B cell (primary cell): ENCODE results near the gene KIF3C. TPM values are rescaled to one million over a fixed set of nuclear protein-coding genes. Genes with fewer than 3 reads are reported as not detected.
"Not testable (repeated sequence)": the region's sequence is repeated elsewhere in the genome, so short reads cannot be mapped to it uniquely, and the experiment has no call there.

Experiments
- ATAC-seq: fragments of 200-7000 bp; cut with Tn5 transposase; one replicate; pipeline ENCODE4 v1.10.0; 2021; ENCODE audit warnings: low read depth, mild to moderate bottlenecking, moderate number of reproducible peaks, moderate library complexity
- CTCF ChIA-PET: fragments of 350-600 bp; sonication (Branson Sonifier 250); formaldehyde crosslinking; loops from one replicate; lab custom pipeline; 2021; ENCODE audit warnings: antibody characterized with exemption, inconsistent platforms; lab: Charles Lee
- POLR2A ChIA-PET: fragments of 350-600 bp; sonication (Branson Sonifier 250); formaldehyde crosslinking; loops from one replicate; lab custom pipeline; 2021; ENCODE audit warnings: antibody characterized with exemption; lab: Charles Lee
- DNase-seq: peaks from one replicate; pipeline ENCODE4 v3.0.0; 2013
- H2AFZ ChIP-seq: 2 replicates; pipeline ENCODE4 v1.6.1; 2012; ENCODE audit warnings: mild to moderate bottlenecking, low read depth, low read length; ENCODE audit not compliant: insufficient read depth, poor library complexity, severe bottlenecking
- H3K27ac ChIP-seq, 2 donors: 1 replicate in 1 of 2; 2 replicates in 1 of 2; pipeline ENCODE4 v1.5.1; 2012 to 2013; ENCODE audit warnings: low read length in 2 of 2, mild to moderate bottlenecking in 2 of 2, moderate library complexity in 1 of 2
- H3K27me3 ChIP-seq, 4 experiments: fragments of 200-600 bp in 1 of 4; sonication (generic) in 1 of 4; replicated peaks in 1 of 4; 1 replicate in 2 of 4; 2 replicates in 2 of 4; pipeline versions ENCODE4 v1.6.1 to v1.7.0; 2013 to 2016; ENCODE audit warnings: low read length in 3 of 4, mild to moderate bottlenecking in 2 of 4, mixed read lengths in 1 of 4, moderate library complexity in 1 of 4; ENCODE audit not compliant: insufficient read depth in 4 of 4, control insufficient read depth in 3 of 4; ENCODE audit errors: control extremely low read depth in 1 of 4
- H3K36me3 ChIP-seq, 2 experiments: replicated peaks in 1 of 2; 1 replicate in 1 of 2; 2 replicates in 1 of 2; pipeline versions ENCODE4 v1.6.1 to v1.7.1; 2013; ENCODE audit warnings: low read length in 1 of 2; ENCODE audit not compliant: insufficient read depth in 2 of 2, control insufficient read depth in 1 of 2; ENCODE audit errors: control extremely low read depth in 1 of 2, extremely low read depth in 1 of 2
- H3K4me1 ChIP-seq, 2 donors: fragments of 200-600 bp in 1 of 2; sonication (generic) in 1 of 2; 1 replicate in 1 of 2; 2 replicates in 1 of 2; pipeline versions ENCODE4 v1.5.1 to v1.6.1; 2013 to 2017; ENCODE audit warnings: low read length in 2 of 2; ENCODE audit not compliant: control insufficient read depth in 2 of 2, insufficient read depth in 2 of 2
- H3K4me2 ChIP-seq: replicated peaks from 2 replicates; pipeline ENCODE3; 2012; ENCODE audit warnings: mild to moderate bottlenecking, low read depth, low read length; ENCODE audit not compliant: poor library complexity, severe bottlenecking
- H3K4me3 ChIP-seq, 5 experiments: fragments of 200-600 bp in 1 of 5; sonication (generic) in 1 of 5; 1 replicate in 3 of 5; 2 replicates in 2 of 5; pipeline versions ENCODE4 v1.5.1 to v1.7.0; 2011 to 2016; ENCODE audit warnings: low read length in 4 of 5, mild to moderate bottlenecking in 4 of 5, low read depth in 2 of 5, control low read depth in 1 of 5, moderate library complexity in 1 of 5; ENCODE audit not compliant: insufficient read depth in 1 of 5; ENCODE audit errors: control extremely low read depth in 1 of 5, extremely low read depth in 1 of 5
- H3K79me2 ChIP-seq: fragments of 200-600 bp; sonication (generic); one replicate; pipeline ENCODE4 v1.6.0; 2016; ENCODE audit warnings: low read length; ENCODE audit not compliant: control insufficient read depth, insufficient read depth
- H3K9ac ChIP-seq: fragments of 200-600 bp; sonication (generic); 2 replicates; pipeline ENCODE4 v1.6.1; 2017; ENCODE audit warnings: mild to moderate bottlenecking, low read length, moderate library complexity
- H3K9me3 ChIP-seq, 3 donors: one replicate each; pipeline versions ENCODE4 v1.6.1 to v1.7.1; 2013; ENCODE audit warnings: low read length in 2 of 3; ENCODE audit not compliant: control insufficient read depth in 2 of 3, insufficient read depth in 1 of 3; ENCODE audit errors: control extremely low read depth in 1 of 3
- H4K20me1 ChIP-seq: 2 replicates; pipeline ENCODE4 v1.6.0; 2012; ENCODE audit warnings: mild to moderate bottlenecking, low read length; ENCODE audit not compliant: insufficient read depth, control insufficient read depth, poor library complexity, severe bottlenecking
- H3K27ac Mint-ChIP-seq: one replicate; pipeline ENCODE4 v1.8.0; 2021; ENCODE audit warnings: mixed read lengths
- H3K27me3 Mint-ChIP-seq: one replicate; pipeline ENCODE4 v1.8.0; 2021; ENCODE audit warnings: mixed read lengths
- H3K4me1 Mint-ChIP-seq: one replicate; pipeline ENCODE4 v1.8.0; 2021; ENCODE audit warnings: mixed read lengths
- H3K4me3 Mint-ChIP-seq: one replicate; pipeline ENCODE4 v1.8.0; 2021; ENCODE audit warnings: mixed read lengths
- H3K9me3 Mint-ChIP-seq: one replicate; pipeline ENCODE4 v1.8.0; 2022; ENCODE audit warnings: mixed read lengths; ENCODE audit not compliant: insufficient read depth
- WGBS: methylation state at CpG from one replicate; pipeline ENCODE4 v1.1.5; 2013; ENCODE audit warnings: missing lambda C conversion rate; ENCODE audit not compliant: insufficient coverage; 5-methylcytosine and 5-hydroxymethylcytosine counted together
- intact Hi-C: fragments of 100-400 bp; cut with micrococcal nuclease; formaldehyde crosslinking; loops from one replicate; pipeline ENCODE4 v1.10.0; 2022
- polyA plus RNA-seq: library from polyadenylated mRNA; depleted of rRNA; stranded (reverse); fragments of >200 nt; gene quantifications from 2 replicates; pipeline ENCODE4 v1.2.3, GENCODE V29; 2012
- total RNA-seq, 2 donors: library from RNA; stranded (reverse); fragments of 120-200 nt in 1 of 2; gene quantifications; 1 replicate in 1 of 2; 2 replicates in 1 of 2; pipeline versions ENCODE4 v1.2.3 to v1.2.4, GENCODE V29; 2013 to 2022

Gene KIF3C
- total and polyA plus RNA-seq, 2 donors (not counting 1 experiment from before 2014, with no cell fraction given), result 0.84 to 4.0 TPM

- ATAC-seq, H3K4me1 Mint-ChIP-seq, H3K27ac ChIP-seq, H3K36me3 ChIP-seq, H3K27me3 ChIP-seq, H3K27me3 Mint-ChIP-seq, H3K4me2 ChIP-seq, intact Hi-C loops, H3K9me3 ChIP-seq, CTCF ChIA-PET, H3K9ac ChIP-seq, H3K4me1 ChIP-seq, H3K27ac Mint-ChIP-seq, H3K4me3 Mint-ChIP-seq, DNase-seq, H3K79me2 ChIP-seq, POLR2A ChIA-PET, H4K20me1 ChIP-seq, H3K4me3 ChIP-seq, H3K9me3 Mint-ChIP-seq, H2AFZ ChIP-seq: not testable (repeated sequence)
- 91% methylated on average over 6 of the region's 7 CpGs for WGBS
Observed at GRCh38 chr2:25917411-25917810, 64.9 kb downstream of the KIF3C start.

GRCh38 chr2:25915944-25916772, 66.1 kb downstream of the KIF3C start:
- intact Hi-C loops, result not testable (repeated sequence)
- CTCF ChIA-PET, result interaction anchor here (0.6 kb wide), 1 partner anchor 34 kb away, joined by 5 read pairs; no protein-coding TSS in a partner anchor

GRCh38 chr2:25915411-25915810, 66.9 kb downstream of the KIF3C start:
- WGBS, result 98% methylated on average over 32 of the region's 33 CpGs
- H3K9me3 ChIP-seq, DNase-seq, H4K20me1 ChIP-seq, H3K9me3 Mint-ChIP-seq, H3K9ac ChIP-seq, H3K4me1 Mint-ChIP-seq, H3K79me2 ChIP-seq, H3K27ac Mint-ChIP-seq, H3K27me3 ChIP-seq, H3K4me3 Mint-ChIP-seq, H3K27ac ChIP-seq, H3K4me1 ChIP-seq, H3K4me2 ChIP-seq, H3K27me3 Mint-ChIP-seq, H2AFZ ChIP-seq, H3K4me3 ChIP-seq, ATAC-seq, H3K36me3 ChIP-seq, intact Hi-C loops, POLR2A ChIA-PET: not testable (repeated sequence)
- CTCF ChIA-PET, result interaction anchor here (0.6 kb wide), 1 partner anchor 34 kb away, joined by 5 read pairs; no protein-coding TSS in a partner anchor

More at GRCh38 chr2:25915944-25916772, 66.1 kb downstream of the KIF3C start:
- H3K4me1 ChIP-seq, DNase-seq, H3K27me3 Mint-ChIP-seq, H3K27me3 ChIP-seq, H3K27ac Mint-ChIP-seq, ATAC-seq, H3K27ac ChIP-seq, H3K4me1 Mint-ChIP-seq, H4K20me1 ChIP-seq, H3K79me2 ChIP-seq, H3K36me3 ChIP-seq, POLR2A ChIA-PET, H3K9me3 ChIP-seq, H3K9me3 Mint-ChIP-seq: not testable (repeated sequence)
- Histone ChIP-seq H2AFZ (peak overlapping the region; percentile 52), H3K4me2 (peak overlapping the region; percentile 38), H3K9ac (peak overlapping the region; percentile 41), H3K4me3 (peak overlapping the region in 3 of 5 experiments; percentile 19 to 33 (median 30))
- peak overlapping the region; percentile 76 for H3K4me3 Mint-ChIP-seq
- 0% methylated on average over 12 of the region's 16 CpGs for WGBS

GRCh38 chr2:25913696-25913973, 68.7 kb downstream of the KIF3C start:
- H3K9me3 Mint-ChIP-seq, H3K4me3 Mint-ChIP-seq, POLR2A ChIA-PET, CTCF ChIA-PET, H3K27me3 ChIP-seq, H3K4me1 ChIP-seq, H3K27me3 Mint-ChIP-seq, H2AFZ ChIP-seq, H3K9ac ChIP-seq, H4K20me1 ChIP-seq, H3K4me2 ChIP-seq, H3K4me1 Mint-ChIP-seq, H3K79me2 ChIP-seq, H3K4me3 ChIP-seq, intact Hi-C loops, H3K9me3 ChIP-seq, DNase-seq, ATAC-seq, H3K36me3 ChIP-seq, H3K27ac Mint-ChIP-seq, H3K27ac ChIP-seq: not testable (repeated sequence)
- WGBS, result 89% methylated on average over 3 of the region's 9 CpGs
